GM18502 (cell line): ENCODE data around the gene TASOR2.

Experiments
- ATAC-seq: cut with Tn5 transposase; IDR thresholded peaks from one replicate; pipeline ENCODE4 v1.9.1; 2021; ENCODE audit warnings: mild to moderate bottlenecking; ENCODE audit not compliant: unreplicated experiment, poor library complexity

Gene TASOR2, protein sequence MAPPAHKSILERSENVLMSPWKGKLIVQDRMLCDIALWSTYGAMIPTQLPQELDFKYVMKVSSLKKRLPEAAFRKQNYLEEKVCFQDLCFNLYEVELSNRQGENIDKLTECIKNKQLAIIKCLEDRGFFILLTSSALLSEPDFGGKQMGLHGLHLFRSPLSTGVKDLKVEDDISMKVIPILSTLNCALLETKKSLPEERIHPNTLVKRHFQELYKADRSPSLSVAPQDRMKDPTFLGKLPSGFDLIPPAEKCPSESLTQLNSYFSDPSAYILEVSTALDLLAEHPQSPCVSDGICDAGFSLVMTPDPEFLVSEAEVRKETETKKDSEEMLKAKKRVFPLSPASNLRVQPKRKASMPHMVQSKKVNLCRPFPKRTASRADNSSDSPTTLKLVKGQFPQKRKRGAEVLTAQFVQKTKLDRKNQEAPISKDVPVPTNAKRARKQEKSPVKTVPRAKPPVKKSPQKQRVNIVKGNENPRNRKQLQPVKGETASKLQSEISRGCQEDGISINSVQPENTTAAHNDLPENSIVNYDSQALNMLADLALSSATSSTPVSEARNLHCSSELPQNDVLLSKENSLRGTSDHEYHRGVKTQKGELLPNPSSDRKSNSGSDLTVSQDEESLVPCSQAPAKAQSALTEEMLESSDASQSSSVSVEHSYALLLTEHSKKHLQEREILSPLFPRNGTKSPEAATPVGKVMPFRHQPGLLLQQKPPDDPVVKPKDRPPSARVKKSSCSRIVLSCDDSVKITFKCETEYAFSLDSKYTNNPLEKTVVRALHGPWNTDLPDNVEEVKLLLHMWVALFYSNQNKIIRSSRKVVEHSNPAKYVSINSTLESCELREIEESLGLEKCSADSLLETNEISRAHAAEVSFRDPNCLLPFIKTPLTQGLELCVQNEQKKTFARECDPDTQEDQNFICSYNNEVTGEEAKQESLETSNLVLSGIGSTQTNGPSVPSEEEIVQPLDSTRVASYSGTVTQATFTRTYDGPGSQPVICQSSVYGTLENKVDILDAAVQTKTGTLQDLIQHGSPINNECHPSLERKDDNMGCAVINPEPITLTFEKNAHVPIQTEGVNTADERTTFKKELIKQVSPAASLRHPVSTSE (N-terminal part only)

DNA sequence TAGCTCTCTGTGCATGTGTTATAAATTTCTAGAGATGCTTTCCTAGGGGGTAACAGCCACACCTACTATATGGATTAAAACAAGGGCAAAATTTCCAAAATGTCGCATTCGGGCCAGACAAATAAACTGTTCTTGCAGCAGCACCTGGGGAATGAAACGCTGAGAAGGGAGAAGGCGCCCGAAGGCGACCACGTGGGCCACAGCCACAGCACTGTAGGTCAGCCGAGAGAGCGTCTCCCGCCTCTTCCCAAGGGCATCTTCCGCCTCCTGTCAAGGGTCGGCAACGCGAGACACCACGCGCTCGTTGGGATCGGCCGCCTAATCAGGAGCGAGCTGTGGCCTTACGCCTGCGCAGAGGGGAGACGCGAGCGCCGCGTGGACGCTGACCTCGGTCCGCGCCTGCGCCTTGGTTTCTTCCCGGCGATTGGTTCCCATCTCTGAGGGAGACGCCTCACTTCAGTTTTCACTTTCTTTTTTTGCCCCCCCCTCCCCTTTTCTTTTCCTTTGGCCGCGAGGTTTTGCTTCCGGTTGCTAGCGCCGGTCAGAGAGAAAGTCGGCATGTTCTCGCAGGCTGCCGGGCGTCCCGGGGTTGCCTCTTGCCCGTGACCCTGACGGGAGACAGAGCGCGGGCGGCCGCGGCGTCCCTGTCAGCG, at the start of gene TASOR2:
TASOR2 (plus strand) TSS at position 521 of the 653 bp plus-strand sequence. CDS start 35,805 bp downstream, outside the sequence.
- peak; percentile 71 for ATAC-seq

GRCh38 chr10:5634918-5635317, 49.7 kb upstream of the TASOR2 start:
- ATAC-seq: no peak

- ATAC-seq: no peak
Measured at GRCh38 chr10:5638494-5638893, 46.1 kb upstream of the TASOR2 start.

- no peak for ATAC-seq
Measured at GRCh38 chr10:5639066-5639465, 45.6 kb upstream of the TASOR2 start.

GRCh38 chr10:5640036-5640435, 44.6 kb upstream of the TASOR2 start:
- ATAC-seq: no peak

DNA sequence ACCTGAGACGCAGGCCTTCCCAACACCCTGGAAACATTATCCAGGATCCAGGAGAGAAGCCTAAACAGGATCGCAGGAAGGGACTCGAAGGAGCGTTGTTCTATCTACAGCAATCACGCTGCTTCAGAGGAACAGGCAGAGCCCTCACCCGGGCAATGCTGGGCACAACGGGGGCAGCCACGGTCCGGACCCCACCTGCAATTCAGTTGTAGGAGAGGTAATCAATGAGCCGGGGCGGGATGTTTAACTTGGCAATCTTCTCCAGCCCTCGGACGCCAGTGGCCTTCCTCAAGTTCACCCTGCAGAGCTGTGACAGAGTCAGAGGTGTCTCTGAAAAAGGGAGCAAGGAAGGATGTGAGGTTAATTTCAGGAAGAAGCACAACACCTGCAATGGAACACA, 44.1 kb upstream of the TASOR2 start:
- ATAC-seq: no peak

GRCh38 chr10:5641501-5641900, 43.1 kb upstream of the TASOR2 start:
- no peak for ATAC-seq

GRCh38 chr10:5643346-5644067, 41.1 kb upstream of the TASOR2 start:
- ATAC-seq: no peak

GRCh38 chr10:5644930-5645329, 39.7 kb upstream of the TASOR2 start:
- ATAC-seq: no peak

GRCh38 chr10:5645375-5645774, 39.3 kb upstream of the TASOR2 start:
- ATAC-seq: no peak

- ATAC-seq: no peak
Measured at GRCh38 chr10:5645944-5646617, 38.6 kb upstream of the TASOR2 start.

GRCh38 chr10:5647507-5648240, 37.0 kb upstream of the TASOR2 start:
- no peak for ATAC-seq

- no peak for ATAC-seq
Measured at GRCh38 chr10:5648494-5649457, 35.9 kb upstream of the TASOR2 start.

DNA sequence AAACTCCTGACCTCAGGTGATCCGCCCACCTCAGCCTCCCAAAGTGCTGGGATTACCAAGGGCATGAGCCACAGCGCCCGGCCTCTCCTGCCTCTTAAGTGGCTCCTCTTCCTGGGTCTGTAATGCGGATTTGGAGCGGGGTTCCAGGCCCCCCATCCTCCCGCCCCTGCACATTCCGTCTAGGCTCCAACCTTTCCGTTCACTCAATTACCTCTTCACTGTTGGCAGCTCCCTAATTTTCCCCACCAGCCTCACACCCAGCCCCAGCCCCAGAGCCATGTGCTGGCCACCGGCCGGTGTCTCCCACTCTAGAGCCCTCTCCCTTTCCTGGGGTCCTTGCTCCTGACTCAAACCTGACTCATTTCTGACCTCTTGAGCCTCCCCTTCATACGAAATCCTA, 34.9 kb upstream of the TASOR2 start:
- ATAC-seq: no peak

GRCh38 chr10:5650664-5651387, 33.8 kb upstream of the TASOR2 start:
- no peak for ATAC-seq

- no peak for ATAC-seq
Measured at GRCh38 chr10:5651388-5651764, 33.3 kb upstream of the TASOR2 start.

DNA sequence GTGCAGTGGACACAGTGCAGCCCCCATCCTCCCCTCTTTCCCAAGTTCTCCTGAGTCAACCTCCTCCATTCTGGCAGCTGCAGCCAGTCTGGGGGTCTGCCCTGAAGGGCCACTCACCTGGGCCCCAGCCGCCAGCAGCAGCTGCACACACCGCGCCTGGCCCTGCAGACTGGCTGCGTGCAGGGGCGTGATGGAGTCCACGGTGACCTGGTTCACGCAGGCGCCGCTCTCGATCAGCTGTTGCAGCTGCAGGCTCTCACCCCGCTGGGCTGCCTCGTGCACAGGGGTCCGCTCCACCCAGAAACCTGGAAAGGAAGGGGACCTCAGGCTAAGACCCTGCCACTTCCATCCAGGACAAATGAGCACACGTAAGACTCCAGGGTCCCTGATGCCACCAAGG, 31.9 kb upstream of the TASOR2 start:
- no peak for ATAC-seq
